Natural killer cell (primary cell): ENCODE data around the gene NOS1AP. TPM values are rescaled to one million over a fixed set of nuclear protein-coding genes. Genes with fewer than 3 reads are reported as not detected.
"Not testable (repeated sequence)": the region's sequence is repeated elsewhere in the genome, so short reads cannot be mapped to it uniquely, and the experiment has no call there.

Source experiments
- ATAC-seq, 3 donors: fragments of 150-1000 bp in 2 of 3; fragments of 200-7000 bp in 1 of 3; cut with Tn5 transposase; 1 replicate in 1 of 3; 2 replicates in 2 of 3; pipeline ENCODE4 v1.10.0; 2021; ENCODE audit warnings: mild to moderate bottlenecking in 2 of 3, moderate library complexity in 2 of 3
- DNase-seq, 2 donors: peaks; one replicate each; pipeline versions ENCODE4 v3.0.0 to v3.0.0-alpha.2; 2013 to 2021; ENCODE audit warnings: mixed read lengths in 1 of 2
- H3K27ac ChIP-seq: one replicate; pipeline ENCODE4 v1.5.1; 2013; ENCODE audit warnings: mild to moderate bottlenecking, low read length
- H3K27me3 ChIP-seq: one replicate; pipeline ENCODE4 v1.6.1; 2013; ENCODE audit warnings: low read length; ENCODE audit not compliant: control insufficient read depth, insufficient read depth
- H3K36me3 ChIP-seq: one replicate; pipeline ENCODE4 v1.6.1; 2013; ENCODE audit warnings: low read length; ENCODE audit not compliant: control insufficient read depth, insufficient read depth
- H3K4me1 ChIP-seq: one replicate; pipeline ENCODE4 v1.6.1; 2013; ENCODE audit warnings: low read length; ENCODE audit not compliant: control insufficient read depth, insufficient read depth
- H3K4me3 ChIP-seq: one replicate; pipeline ENCODE4 v1.5.1; 2013; ENCODE audit warnings: low read length
- H3K9me3 ChIP-seq: one replicate; pipeline ENCODE4 v1.6.1; 2013; ENCODE audit warnings: low read length; ENCODE audit not compliant: control insufficient read depth, insufficient read depth
- H3K27ac Mint-ChIP-seq, 2 donors: one replicate each; pipeline ENCODE4 v1.8.0; 2022; ENCODE audit warnings: mild to moderate bottlenecking in 2 of 2, mixed read lengths in 2 of 2, moderate library complexity in 1 of 2
- H3K27me3 Mint-ChIP-seq, 2 donors: one replicate each; pipeline ENCODE4 v1.8.0; 2022; ENCODE audit warnings: low read depth in 2 of 2, mixed read lengths in 2 of 2
- H3K36me3 Mint-ChIP-seq: one replicate; pipeline ENCODE4 v1.8.0; 2022; ENCODE audit warnings: mixed read lengths
- H3K4me1 Mint-ChIP-seq, 2 donors: one replicate each; pipeline ENCODE4 v1.8.0; 2022; ENCODE audit warnings: mixed read lengths in 2 of 2
- H3K4me3 Mint-ChIP-seq: one replicate; pipeline ENCODE4 v1.8.0; 2022; ENCODE audit warnings: mild to moderate bottlenecking, moderate library complexity, mixed read lengths
- H3K9me3 Mint-ChIP-seq, 2 donors: one replicate each; pipeline ENCODE4 v1.8.0; 2022; ENCODE audit warnings: mixed read lengths in 2 of 2
- WGBS: methylation state at CpG from one replicate; pipeline ENCODE4 v1.1.7; 2013; ENCODE audit warnings: missing lambda C conversion rate; ENCODE audit not compliant: insufficient coverage; 5-methylcytosine and 5-hydroxymethylcytosine counted together
- intact Hi-C: fragments of 100-400 bp; cut with micrococcal nuclease; formaldehyde crosslinking; loops from one replicate; pipeline ENCODE4 v1.14.2; 2022
- total RNA-seq, 4 donors: library from RNA; stranded (reverse); fragments of 120-200 nt in 1 of 4; gene quantifications; one replicate each; pipeline versions ENCODE4 v1.2.3 to v1.2.4, GENCODE V29; 2013 to 2022
- TF ChIP-seq, protein P1 (sequence below): fragments of 200-600 bp; IDR thresholded peaks from one replicate; pipeline ENCODE4 v1.8.0; 2022; ENCODE audit warnings: antibody characterized with exemption

Gene NOS1AP
- total RNA-seq, 3 donors from 2014 or later (not counting 1 experiment from before 2014, with no cell fraction given), result 0.09 to 0.20 TPM; not detected in 1

DNA sequence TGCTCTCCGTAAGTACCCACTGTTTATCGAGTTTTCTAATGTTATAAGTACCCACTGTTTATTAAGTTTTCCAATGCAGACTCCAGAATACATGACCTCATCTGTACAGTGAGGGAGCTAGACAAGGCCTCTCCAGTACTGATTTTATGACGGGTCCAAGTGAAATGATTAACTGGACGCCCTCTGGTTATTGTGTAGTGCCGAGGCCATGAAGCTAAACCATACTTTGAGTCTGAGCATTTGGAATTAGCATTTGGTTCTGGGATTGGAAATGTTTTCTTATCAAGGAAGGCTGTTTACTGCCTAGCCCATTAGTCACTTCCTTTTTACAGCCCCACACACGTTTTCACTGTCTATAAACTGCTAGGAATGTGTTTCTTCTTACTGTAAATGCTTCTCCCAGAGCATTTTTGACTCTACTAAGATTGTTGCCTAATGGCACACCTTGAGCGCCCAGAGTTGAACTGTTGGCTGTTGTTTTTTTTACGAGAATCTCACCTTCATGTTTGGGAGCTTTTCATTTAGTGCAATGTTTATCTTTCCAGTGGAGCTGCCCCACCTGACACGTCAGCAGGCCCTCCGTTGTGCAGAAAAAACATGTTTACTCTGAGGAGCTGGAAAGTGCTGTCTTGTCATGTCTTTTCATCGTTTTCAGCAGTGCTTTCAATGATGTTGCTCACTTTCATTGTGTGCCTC lies 280.3 kb downstream of the NOS1AP start:
- Histone ChIP-seq H3K9me3 (no peaks in the 10 kb centered on the region), H3K36me3 (no peaks in the 10 kb centered on the region), H3K4me3 (no peak overlapping the region), H3K4me1 (no peaks in the 10 kb centered on the region), H3K27me3 (no peaks in the 10 kb centered on the region), H3K27ac (no peak overlapping the region)
- DNase-seq (no peak), ATAC-seq (no peak)
- Mint-ChIP-seq H3K4me3 (no peak overlapping the region), H3K9me3 (no peaks in the 10 kb centered on the region), H3K27ac (no peak overlapping the region), H3K27me3 (peaks cover 0 to 5% of the 10 kb centered on the region in 2 donors), H3K36me3 (no peaks in the 10 kb centered on the region), H3K4me1 (no peaks in the 10 kb centered on the region)
- intact Hi-C loops, result no loop called here
- TF ChIP-seq, protein P1, sequence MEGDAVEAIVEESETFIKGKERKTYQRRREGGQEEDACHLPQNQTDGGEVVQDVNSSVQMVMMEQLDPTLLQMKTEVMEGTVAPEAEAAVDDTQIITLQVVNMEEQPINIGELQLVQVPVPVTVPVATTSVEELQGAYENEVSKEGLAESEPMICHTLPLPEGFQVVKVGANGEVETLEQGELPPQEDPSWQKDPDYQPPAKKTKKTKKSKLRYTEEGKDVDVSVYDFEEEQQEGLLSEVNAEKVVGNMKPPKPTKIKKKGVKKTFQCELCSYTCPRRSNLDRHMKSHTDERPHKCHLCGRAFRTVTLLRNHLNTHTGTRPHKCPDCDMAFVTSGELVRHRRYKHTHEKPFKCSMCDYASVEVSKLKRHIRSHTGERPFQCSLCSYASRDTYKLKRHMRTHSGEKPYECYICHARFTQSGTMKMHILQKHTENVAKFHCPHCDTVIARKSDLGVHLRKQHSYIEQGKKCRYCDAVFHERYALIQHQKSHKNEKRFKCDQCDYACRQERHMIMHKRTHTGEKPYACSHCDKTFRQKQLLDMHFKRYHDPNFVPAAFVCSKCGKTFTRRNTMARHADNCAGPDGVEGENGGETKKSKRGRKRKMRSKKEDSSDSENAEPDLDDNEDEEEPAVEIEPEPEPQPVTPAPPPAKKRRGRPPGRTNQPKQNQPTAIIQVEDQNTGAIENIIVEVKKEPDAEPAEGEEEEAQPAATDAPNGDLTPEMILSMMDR, result no peak
- WGBS, result 72% methylated on average over 11 of the region's 11 CpGs

DNA sequence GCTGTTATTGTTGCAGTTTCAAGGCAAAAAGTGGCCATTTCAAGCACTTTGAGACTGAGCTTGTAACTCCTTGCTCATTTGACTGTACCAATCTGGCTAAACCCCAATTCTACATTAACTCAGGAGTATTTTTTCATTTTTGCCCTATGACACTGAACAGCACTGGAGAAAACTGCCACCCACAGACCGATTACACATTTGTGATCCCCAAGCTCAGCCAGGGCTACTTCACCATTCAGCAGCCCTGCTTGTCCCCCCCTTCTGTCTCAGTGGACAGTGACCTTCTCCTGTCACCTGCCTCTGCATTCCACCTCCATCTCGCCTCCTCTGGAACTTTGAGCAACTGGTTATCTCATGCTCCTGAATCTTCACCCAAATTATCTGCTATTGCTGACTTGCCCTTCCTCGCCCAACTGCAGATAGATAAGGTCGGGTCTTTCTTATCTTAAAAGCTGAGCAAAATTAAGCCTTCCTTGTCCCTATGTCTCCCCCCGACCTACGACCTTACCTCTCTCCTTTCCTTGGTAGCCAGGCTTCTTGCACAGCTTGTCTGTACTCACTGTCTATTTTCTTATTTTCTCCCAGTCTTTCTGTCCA lies 281.9 kb downstream of the NOS1AP start:
- Histone ChIP-seq H3K4me3 (no peak overlapping the region), H3K36me3 (no peaks in the 10 kb centered on the region), H3K27ac (no peak overlapping the region), H3K4me1 (no peaks in the 10 kb centered on the region), H3K9me3 (no peaks in the 10 kb centered on the region), H3K27me3 (no peaks in the 10 kb centered on the region)
- Mint-ChIP-seq H3K27me3 (peaks cover 0 to 7% of the 10 kb centered on the region in 2 donors), H3K27ac (no peak overlapping the region), H3K36me3 (no peaks in the 10 kb centered on the region), H3K4me1 (no peaks in the 10 kb centered on the region), H3K9me3 (no peaks in the 10 kb centered on the region), H3K4me3 (no peak overlapping the region)
- 83% methylated on average over 6 of the region's 6 CpGs for WGBS
- no peak for DNase-seq
- TF ChIP-seq, protein P1, result no peak
- intact Hi-C loops, result no loop called here
- ATAC-seq, result no peak

DNA sequence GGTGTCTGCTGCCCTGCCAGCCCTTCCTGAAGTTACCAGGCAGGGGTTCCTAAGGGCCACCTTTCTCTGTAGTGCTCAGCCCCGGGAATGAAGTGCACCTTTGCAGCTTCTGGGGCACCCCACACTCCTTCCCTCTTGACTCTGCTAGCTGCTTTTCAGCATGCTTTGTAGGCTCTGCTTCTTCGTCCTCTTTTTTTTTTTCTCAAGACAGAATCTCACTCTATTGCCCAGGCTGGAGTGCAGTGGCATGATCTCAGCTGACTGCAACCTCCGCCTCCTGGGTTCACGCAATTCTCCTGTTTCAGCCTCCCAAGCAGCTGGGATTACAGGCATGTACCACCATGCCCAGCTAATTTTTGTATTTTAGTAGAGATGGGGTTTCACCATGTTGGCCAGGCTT lies 282.4 kb downstream of the NOS1AP start:
- H3K9me3 Mint-ChIP-seq, H3K27ac ChIP-seq, H3K27me3 ChIP-seq, DNase-seq, H3K4me3 ChIP-seq, H3K4me1 Mint-ChIP-seq, H3K27me3 Mint-ChIP-seq, H3K4me1 ChIP-seq, intact Hi-C loops, H3K36me3 ChIP-seq, H3K4me3 Mint-ChIP-seq, H3K9me3 ChIP-seq, ATAC-seq, H3K36me3 Mint-ChIP-seq, H3K27ac Mint-ChIP-seq: not testable (repeated sequence)
- 81% methylated on average over 3 of the region's 4 CpGs for WGBS

DNA sequence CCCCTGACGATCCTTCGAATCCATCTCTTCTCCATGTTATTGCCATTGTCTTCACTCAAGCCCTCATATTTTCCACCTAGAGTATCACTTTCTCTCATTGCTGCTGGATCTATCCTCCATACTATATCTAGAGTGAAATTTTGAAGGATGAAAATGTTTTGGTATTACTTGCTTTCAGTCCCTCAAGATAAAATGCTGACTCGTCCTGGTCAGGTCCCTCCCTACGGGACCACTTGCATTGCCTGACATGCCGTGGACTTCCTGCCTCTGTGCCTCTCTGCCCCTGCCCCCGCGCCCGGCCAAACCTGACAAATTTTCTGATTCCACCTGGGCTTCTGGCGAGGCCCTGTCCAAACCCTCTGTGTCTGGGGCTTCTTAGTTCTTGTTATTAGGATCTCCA lies 283.6 kb downstream of the NOS1AP start:
- Mint-ChIP-seq H3K36me3 (no peaks in the 10 kb centered on the region), H3K27ac (no peak overlapping the region), H3K4me3 (no peak overlapping the region), H3K4me1 (peaks cover 0 to 5% of the 10 kb centered on the region in 2 donors), H3K27me3 (peaks cover 6 to 7% of the 10 kb centered on the region in 2 donors), H3K9me3 (no peaks in the 10 kb centered on the region)
- Histone ChIP-seq H3K27ac (no peak overlapping the region), H3K4me1 (no peaks in the 10 kb centered on the region), H3K27me3 (no peaks in the 10 kb centered on the region), H3K4me3 (no peak overlapping the region), H3K36me3 (no peaks in the 10 kb centered on the region), H3K9me3 (no peaks in the 10 kb centered on the region)
- intact Hi-C loops, result no loop called here
- ATAC-seq (no peak), DNase-seq (no peak)
- WGBS, result 77% methylated on average over 9 of the region's 9 CpGs
- TF ChIP-seq, protein P1, result no peak
